Measurements from ENCODE around the gene FKBP15. TPM values are rescaled to one million over a fixed set of nuclear protein-coding genes. Genes with fewer than 3 reads are reported as not detected.
"Not testable (repeated sequence)": the region's sequence is repeated elsewhere in the genome, so short reads cannot be mapped to it uniquely, and the experiment has no call there.

FKBP15 gene
- total RNA-seq, 3 donors from 2014 or later: 23.3 to 41.0 (median 36.8) TPM

DNA sequence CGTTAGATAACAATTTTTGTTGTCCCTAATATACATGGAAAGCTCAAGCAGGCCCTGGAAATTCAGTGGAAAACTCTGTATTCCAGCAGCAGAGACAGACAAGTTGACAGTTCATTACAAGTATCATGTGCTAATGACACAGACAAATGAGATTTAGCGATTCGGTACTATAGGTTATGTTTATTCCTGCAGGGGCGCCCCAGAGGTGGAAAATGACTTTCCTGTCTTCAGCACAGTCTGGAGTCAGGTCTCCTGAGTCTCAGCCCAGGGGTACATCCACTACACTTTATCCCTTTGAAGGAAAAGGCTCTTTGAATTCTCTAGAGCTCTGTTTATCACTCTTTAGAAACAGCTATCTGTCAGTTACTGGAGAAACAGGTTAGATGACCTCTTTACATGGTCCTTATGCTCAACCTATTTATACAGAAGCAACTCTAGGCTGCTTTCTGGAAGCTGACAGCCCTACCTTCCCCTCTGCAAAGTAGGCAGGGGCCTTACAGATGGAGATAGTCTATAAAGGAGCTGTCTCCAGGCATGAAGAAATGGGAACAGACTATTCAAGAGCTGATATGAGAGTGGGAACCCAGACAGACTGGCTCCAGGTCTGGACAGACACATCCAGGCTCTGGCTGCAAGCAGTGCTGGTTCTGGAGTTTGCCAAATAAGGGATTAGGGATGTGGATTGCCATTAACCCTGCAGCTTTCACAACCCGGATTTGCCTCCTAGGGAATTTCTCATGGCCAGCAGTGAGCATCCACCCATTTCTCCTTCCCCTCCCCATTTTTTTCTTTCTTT, 77.4 kb downstream of the FKBP15 start:
- Histone ChIP-seq H3K4me1 (no peaks in the 10 kb centered on the region), H3K9me3 (no peaks in the 10 kb centered on the region), H3K27ac (no peak overlapping the region), H3K36me3 (no peaks in the 10 kb centered on the region), H3K4me3 (no peak overlapping the region), H3K27me3 (no peaks in the 10 kb centered on the region)
- intact Hi-C loops (cut with DNase I; ENCODE audit: low total_unique reads): loop anchor here (5.0 kb wide), 1 partner anchor 439 kb away; no protein-coding TSS in a partner anchor
- no peak for TF ChIP-seq POLR2AphosphoS5 (IDR thresholded peaks at IDR 0.05)
- TF ChIP-seq, protein P1, sequence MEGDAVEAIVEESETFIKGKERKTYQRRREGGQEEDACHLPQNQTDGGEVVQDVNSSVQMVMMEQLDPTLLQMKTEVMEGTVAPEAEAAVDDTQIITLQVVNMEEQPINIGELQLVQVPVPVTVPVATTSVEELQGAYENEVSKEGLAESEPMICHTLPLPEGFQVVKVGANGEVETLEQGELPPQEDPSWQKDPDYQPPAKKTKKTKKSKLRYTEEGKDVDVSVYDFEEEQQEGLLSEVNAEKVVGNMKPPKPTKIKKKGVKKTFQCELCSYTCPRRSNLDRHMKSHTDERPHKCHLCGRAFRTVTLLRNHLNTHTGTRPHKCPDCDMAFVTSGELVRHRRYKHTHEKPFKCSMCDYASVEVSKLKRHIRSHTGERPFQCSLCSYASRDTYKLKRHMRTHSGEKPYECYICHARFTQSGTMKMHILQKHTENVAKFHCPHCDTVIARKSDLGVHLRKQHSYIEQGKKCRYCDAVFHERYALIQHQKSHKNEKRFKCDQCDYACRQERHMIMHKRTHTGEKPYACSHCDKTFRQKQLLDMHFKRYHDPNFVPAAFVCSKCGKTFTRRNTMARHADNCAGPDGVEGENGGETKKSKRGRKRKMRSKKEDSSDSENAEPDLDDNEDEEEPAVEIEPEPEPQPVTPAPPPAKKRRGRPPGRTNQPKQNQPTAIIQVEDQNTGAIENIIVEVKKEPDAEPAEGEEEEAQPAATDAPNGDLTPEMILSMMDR (IDR thresholded peaks at IDR 0.05): no peak
- TF ChIP-seq POLR2A (IDR thresholded peaks at IDR 0.05): no peak
- DNase-seq (ENCODE audit: low spot score in 2 of 2): no peak

DNA sequence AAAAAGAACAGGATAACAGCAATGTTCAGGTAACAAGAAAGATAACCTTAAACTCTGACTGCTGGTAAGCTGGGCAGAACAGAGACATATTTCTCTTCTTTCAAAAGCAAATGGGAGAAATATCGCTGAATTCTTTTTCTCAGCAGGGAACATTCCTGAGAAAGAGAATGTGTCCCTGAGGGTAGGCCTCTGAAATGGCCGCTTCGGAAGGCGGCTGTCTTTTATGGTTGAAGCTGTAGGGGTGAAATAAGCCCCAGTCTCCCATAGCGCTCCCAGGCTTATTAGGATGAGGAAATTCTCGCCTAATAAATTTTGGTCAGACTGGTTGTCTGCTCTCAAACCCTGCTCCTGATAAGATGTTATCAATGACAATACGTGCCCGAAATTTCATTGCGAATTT, 80.2 kb downstream of the FKBP15 start:
- not testable (repeated sequence) for H3K27ac ChIP-seq; H3K36me3 ChIP-seq; H3K4me1 ChIP-seq; H3K9me3 ChIP-seq; DNase-seq (ENCODE audit: low spot score in 2 of 2); H3K27me3 ChIP-seq; H3K4me3 ChIP-seq
- intact Hi-C loops (cut with DNase I; ENCODE audit: low total_unique reads): loop anchor here (5.0 kb wide), 1 partner anchor 441 kb away; no protein-coding TSS in a partner anchor

DNA sequence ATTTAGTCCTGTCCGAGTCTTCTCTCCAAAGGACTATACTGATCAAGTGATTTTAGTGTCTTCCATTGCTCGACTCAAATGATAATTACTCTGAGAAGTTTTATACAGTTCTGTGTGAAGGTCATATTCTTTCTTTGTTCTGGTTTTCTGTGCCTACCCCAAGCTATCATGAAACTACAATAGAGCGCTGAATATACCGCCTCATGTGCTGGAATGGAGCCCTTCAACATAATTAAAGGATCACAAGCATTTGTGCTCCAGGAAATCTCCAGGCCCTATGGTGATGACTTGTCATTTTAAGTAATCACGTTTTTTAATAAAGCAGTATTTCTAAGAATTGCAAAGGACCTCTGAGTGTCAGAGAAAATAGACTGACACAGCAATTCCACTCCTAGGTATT, 81.1 kb downstream of the FKBP15 start:
- Histone ChIP-seq H3K27me3 (no peaks in the 10 kb centered on the region), H3K4me1 (no peaks in the 10 kb centered on the region), H3K27ac (no peak overlapping the region), H3K9me3 (no peaks in the 10 kb centered on the region), H3K4me3 (no peak overlapping the region), H3K36me3 (no peaks in the 10 kb centered on the region)
- intact Hi-C loops (cut with DNase I; ENCODE audit: low total_unique reads): loop anchor here (5.0 to 10.0 kb wide), 2 partner anchors 442 to 655 kb away; no protein-coding TSS in a partner anchor
- DNase-seq (ENCODE audit: low spot score in 2 of 2): no peak
- TF ChIP-seq POLR2AphosphoS5 (IDR thresholded peaks at IDR 0.05) (no peak), POLR2A (IDR thresholded peaks at IDR 0.05) (no peak)

DNA sequence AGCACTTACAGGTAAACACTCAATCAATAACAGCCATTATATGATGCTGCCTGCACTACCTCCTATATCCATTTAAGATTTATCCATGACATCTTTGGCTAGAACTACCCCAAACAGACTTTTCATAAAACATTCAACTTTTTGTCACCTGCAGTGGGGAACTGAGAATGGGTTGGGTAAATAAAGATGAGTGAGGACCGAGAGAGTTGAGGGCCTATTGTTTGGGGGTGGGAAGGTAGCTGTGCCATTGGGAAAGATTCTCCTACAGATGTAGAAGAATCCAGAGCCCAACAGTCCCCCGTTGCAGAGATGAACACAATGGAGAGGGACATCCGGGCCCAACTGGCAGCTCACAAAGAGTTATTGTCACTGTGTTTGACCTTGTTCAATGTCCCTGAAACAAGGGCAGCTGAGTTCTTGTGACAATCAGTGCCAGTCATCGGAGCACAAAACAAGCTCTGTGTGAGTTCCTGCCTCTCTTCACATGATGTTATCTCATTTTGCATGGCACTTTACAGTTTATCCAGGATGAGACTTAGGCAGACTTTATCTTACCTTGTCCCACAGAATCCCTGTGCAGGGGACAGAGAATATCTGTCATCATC, 81.8 kb downstream of the FKBP15 start:
- intact Hi-C loops (cut with DNase I; ENCODE audit: low total_unique reads): loop anchor here (10.0 kb wide), 1 partner anchor 655 kb away; no protein-coding TSS in a partner anchor

DNA sequence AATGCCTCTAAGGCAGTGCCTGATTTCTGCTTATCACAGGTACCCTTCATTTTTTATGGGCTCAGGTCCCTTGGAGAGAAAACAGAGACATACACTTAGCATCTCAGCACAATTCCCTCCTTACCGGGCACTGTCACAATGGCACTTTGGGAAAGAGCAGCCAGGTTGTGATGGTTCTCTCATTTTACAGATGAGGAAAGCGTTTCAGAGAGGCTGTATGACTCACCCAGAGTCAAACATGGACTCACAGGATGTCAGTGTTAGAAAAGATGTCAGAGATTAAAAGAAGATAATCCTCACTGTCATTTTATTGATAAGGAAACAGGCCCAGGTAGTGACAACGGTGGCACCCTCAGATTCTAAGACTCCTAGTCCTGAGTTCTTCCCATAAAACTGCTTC, 82.3 kb downstream of the FKBP15 start:
- Histone ChIP-seq H3K27me3 (no peaks in the 10 kb centered on the region), H3K36me3 (no peaks in the 10 kb centered on the region), H3K9me3 (no peaks in the 10 kb centered on the region), H3K4me1 (no peaks in the 10 kb centered on the region), H3K4me3 (no peak overlapping the region), H3K27ac (no peak overlapping the region)
- intact Hi-C loops (cut with DNase I; ENCODE audit: low total_unique reads): loop anchor here (10.0 kb wide), 1 partner anchor 656 kb away; no protein-coding TSS in a partner anchor
- no peak for TF ChIP-seq POLR2AphosphoS5 (IDR thresholded peaks at IDR 0.05)
- TF ChIP-seq, protein P1 (IDR thresholded peaks at IDR 0.05): no peak
- TF ChIP-seq POLR2A (IDR thresholded peaks at IDR 0.05): no peak
- DNase-seq (ENCODE audit: low spot score in 2 of 2): no peak

More for the DNA sequence above, 81.8 kb downstream of the FKBP15 start:
- no peaks in the 10 kb centered on the region for H3K27me3 ChIP-seq
- no peaks in the 10 kb centered on the region for H3K36me3 ChIP-seq
- no peaks in the 10 kb centered on the region for H3K9me3 ChIP-seq
- no peaks in the 10 kb centered on the region for H3K4me1 ChIP-seq
- TF ChIP-seq POLR2A (IDR thresholded peaks at IDR 0.05) (no peak), POLR2AphosphoS5 (IDR thresholded peaks at IDR 0.05) (no peak)
- TF ChIP-seq, protein P1 (IDR thresholded peaks at IDR 0.05): no peak
- H3K4me3 ChIP-seq: no peak overlapping the region
- H3K27ac ChIP-seq: no peak overlapping the region
- no peak for DNase-seq (ENCODE audit: low spot score in 2 of 2)
